NCI-H128 (cell line): ENCODE measurements around the gene RC3H2.
"Not testable (repeated sequence)": the region's sequence is repeated elsewhere in the genome, so short reads cannot be mapped to it uniquely, and the experiment has no call there.

Experiments
- DNase-seq: peaks from one replicate; lab custom pipeline; 2025; ENCODE audit not compliant: unreplicated experiment; lab: John Stamatoyannopoulos, UW

Gene RC3H2

GRCh38 chr9:122845116-122845515, 60.0 kb downstream of the RC3H2 start:
- DNase-seq = no peak

- no peak for DNase-seq
These were observed 61.0 kb downstream of the RC3H2 start for GRCh38 chr9:122844137-122844536.

- DNase-seq = no peak
These were observed 63.7 kb downstream of the RC3H2 start for GRCh38 chr9:122841501-122841900.

- not testable (repeated sequence) for DNase-seq
These were observed 66.7 kb downstream of the RC3H2 start for GRCh38 chr9:122838441-122838840.

- DNase-seq = no peak
These were observed 67.8 kb downstream of the RC3H2 start for GRCh38 chr9:122837266-122837850.

- no peak for DNase-seq
These were observed 69.8 kb downstream of the RC3H2 start for GRCh38 chr9:122835313-122835731.

- DNase-seq = no peak
These were observed 73.0 kb downstream of the RC3H2 start for GRCh38 chr9:122832194-122832593.

- not testable (repeated sequence) for DNase-seq
These were observed 76.2 kb downstream of the RC3H2 start for GRCh38 chr9:122828965-122829284.

GRCh38 chr9:122827761-122828093, 77.4 kb downstream of the RC3H2 start:
- DNase-seq = no peak

- no peak for DNase-seq
These were observed 82.2 kb downstream of the RC3H2 start for GRCh38 chr9:122822938-122823337.

- no peak for DNase-seq
These were observed 83.1 kb downstream of the RC3H2 start for GRCh38 chr9:122822056-122822455.

- DNase-seq = no peak
These were observed 83.7 kb downstream of the RC3H2 start for GRCh38 chr9:122821278-122821943.

GRCh38 chr9:122820490-122820845, 84.7 kb downstream of the RC3H2 start:
- DNase-seq = no peak

GRCh38 chr9:122819791-122820489, 85.2 kb downstream of the RC3H2 start:
- DNase-seq = no peak

GRCh38 chr9:122819326-122819725, 85.8 kb downstream of the RC3H2 start:
- DNase-seq = no peak

- DNase-seq = no peak
These were observed 88.8 kb downstream of the RC3H2 start for GRCh38 chr9:122816163-122816867.

GRCh38 chr9:122815544-122815943, 89.6 kb downstream of the RC3H2 start:
- DNase-seq = no peak

GRCh38 chr9:122814545-122814944, 90.6 kb downstream of the RC3H2 start:
- no peak for DNase-seq

- no peak for DNase-seq
These were observed 92.4 kb downstream of the RC3H2 start for GRCh38 chr9:122812736-122813135.

GRCh38 chr9:122810306-122810946, 94.7 kb downstream of the RC3H2 start:
- peak; percentile 78 for DNase-seq

GRCh38 chr9:122809261-122809660, 95.9 kb downstream of the RC3H2 start:
- not testable (repeated sequence) for DNase-seq

- DNase-seq = no peak
These were observed 97.0 kb downstream of the RC3H2 start for GRCh38 chr9:122808141-122808540.
